ENCODE measurements around the gene LRRC27.

LRRC27 gene

GRCh38 chr10:132399117-132400035 lies 67.4 kb downstream of the LRRC27 start:
- no peaks in the 10 kb centered on the region for H3K9me3 ChIP-seq (replicated peaks; ENCODE audit: low read length)
- H3K9ac ChIP-seq (ENCODE audit: low read depth, low read length), result no peak overlapping the region
- H3K36me3 ChIP-seq (ENCODE audit: insufficient read depth, low read length), result no peaks in the 10 kb centered on the region
- H3K4me3 ChIP-seq (ENCODE audit: low read length), result no peak overlapping the region
- H3K4me2 ChIP-seq (ENCODE audit: low read length), result no peak overlapping the region
- H3K4me1 ChIP-seq (ENCODE audit: control insufficient read depth, insufficient read depth, low read length), result peaks cover 22% of the 10 kb centered on the region
- H3K27me3 ChIP-seq (ENCODE audit: control insufficient read depth, insufficient read depth, low read length), result no peaks in the 10 kb centered on the region

- H3K9ac ChIP-seq (ENCODE audit: low read depth, low read length), result no peak overlapping the region
- no peaks in the 10 kb centered on the region for H3K36me3 ChIP-seq (ENCODE audit: insufficient read depth, low read length)
- no peaks in the 10 kb centered on the region for H3K27me3 ChIP-seq (ENCODE audit: control insufficient read depth, insufficient read depth, low read length)
- H3K9me3 ChIP-seq (replicated peaks; ENCODE audit: low read length), result no peaks in the 10 kb centered on the region
- no peak overlapping the region for H3K4me3 ChIP-seq (ENCODE audit: low read length)
- H3K4me1 ChIP-seq (ENCODE audit: control insufficient read depth, insufficient read depth, low read length), result peaks cover 22% of the 10 kb centered on the region
- no peak overlapping the region for H3K4me2 ChIP-seq (ENCODE audit: low read length)
Observed at GRCh38 chr10:132400041-132400546, 68.1 kb downstream of the LRRC27 start.

- H3K4me3 ChIP-seq (ENCODE audit: low read length), result no peak overlapping the region
- H3K4me1 ChIP-seq (ENCODE audit: control insufficient read depth, insufficient read depth, low read length), result peaks cover 17% of the 10 kb centered on the region
- H3K4me2 ChIP-seq (ENCODE audit: low read length), result no peak overlapping the region
- H3K9me3 ChIP-seq (replicated peaks; ENCODE audit: low read length), result no peaks in the 10 kb centered on the region
- no peaks in the 10 kb centered on the region for H3K27me3 ChIP-seq (ENCODE audit: control insufficient read depth, insufficient read depth, low read length)
- no peak overlapping the region for H3K9ac ChIP-seq (ENCODE audit: low read depth, low read length)
- H3K36me3 ChIP-seq (ENCODE audit: insufficient read depth, low read length), result peaks cover under 1% of the 10 kb centered on the region
Observed at GRCh38 chr10:132400547-132401151, 68.7 kb downstream of the LRRC27 start.

- peaks cover 13% of the 10 kb centered on the region for H3K4me1 ChIP-seq (ENCODE audit: control insufficient read depth, insufficient read depth, low read length)
- no peak overlapping the region for H3K4me2 ChIP-seq (ENCODE audit: low read length)
- no peaks in the 10 kb centered on the region for H3K9me3 ChIP-seq (replicated peaks; ENCODE audit: low read length)
- H3K36me3 ChIP-seq (ENCODE audit: insufficient read depth, low read length), result peaks cover 3% of the 10 kb centered on the region
- H3K4me3 ChIP-seq (ENCODE audit: low read length), result no peak overlapping the region
- H3K27me3 ChIP-seq (ENCODE audit: control insufficient read depth, insufficient read depth, low read length), result no peaks in the 10 kb centered on the region
- no peak overlapping the region for H3K9ac ChIP-seq (ENCODE audit: low read depth, low read length)
Observed at GRCh38 chr10:132401401-132402118, 69.6 kb downstream of the LRRC27 start.

- peaks cover 3% of the 10 kb centered on the region for H3K36me3 ChIP-seq (ENCODE audit: insufficient read depth, low read length)
- H3K9ac ChIP-seq (ENCODE audit: low read depth, low read length), result no peak overlapping the region
- H3K4me3 ChIP-seq (ENCODE audit: low read length), result no peak overlapping the region
- H3K4me2 ChIP-seq (ENCODE audit: low read length), result no peak overlapping the region
- H3K9me3 ChIP-seq (replicated peaks; ENCODE audit: low read length), result no peaks in the 10 kb centered on the region
- H3K4me1 ChIP-seq (ENCODE audit: control insufficient read depth, insufficient read depth, low read length), result peaks cover 14% of the 10 kb centered on the region
- no peaks in the 10 kb centered on the region for H3K27me3 ChIP-seq (ENCODE audit: control insufficient read depth, insufficient read depth, low read length)
Observed at GRCh38 chr10:132402781-132403241, 70.8 kb downstream of the LRRC27 start.

GRCh38 chr10:132403511-132404168 lies 71.6 kb downstream of the LRRC27 start:
- H3K4me2 ChIP-seq (ENCODE audit: low read length), result no peak overlapping the region
- no peaks in the 10 kb centered on the region for H3K27me3 ChIP-seq (ENCODE audit: control insufficient read depth, insufficient read depth, low read length)
- H3K4me3 ChIP-seq (ENCODE audit: low read length), result no peak overlapping the region
- no peak overlapping the region for H3K9ac ChIP-seq (ENCODE audit: low read depth, low read length)
- no peaks in the 10 kb centered on the region for H3K9me3 ChIP-seq (replicated peaks; ENCODE audit: low read length)
- peaks cover 3% of the 10 kb centered on the region for H3K36me3 ChIP-seq (ENCODE audit: insufficient read depth, low read length)
- peaks cover 10% of the 10 kb centered on the region for H3K4me1 ChIP-seq (ENCODE audit: control insufficient read depth, insufficient read depth, low read length)

- Histone ChIP-seq H3K9me3 (replicated peaks; ENCODE audit: low read length) (no peaks in the 10 kb centered on the region), H3K9ac (ENCODE audit: low read depth, low read length) (no peak overlapping the region), H3K36me3 (ENCODE audit: insufficient read depth, low read length) (peaks cover 3% of the 10 kb centered on the region), H3K4me2 (ENCODE audit: low read length) (no peak overlapping the region), H3K27me3 (ENCODE audit: control insufficient read depth, insufficient read depth, low read length) (no peaks in the 10 kb centered on the region), H3K4me1 (ENCODE audit: control insufficient read depth, insufficient read depth, low read length) (peaks cover 9% of the 10 kb centered on the region), H3K4me3 (ENCODE audit: low read length) (no peak overlapping the region)
Observed at GRCh38 chr10:132404169-132404880, 72.3 kb downstream of the LRRC27 start.

- Histone ChIP-seq H3K9ac (ENCODE audit: low read depth, low read length) (no peak overlapping the region), H3K4me1 (ENCODE audit: control insufficient read depth, insufficient read depth, low read length) (peaks cover 9% of the 10 kb centered on the region)
Observed at GRCh38 chr10:132404911-132405462, 73.0 kb downstream of the LRRC27 start.

GRCh38 chr10:132405463-132405991 lies 73.5 kb downstream of the LRRC27 start:
- peaks cover 3% of the 10 kb centered on the region for H3K36me3 ChIP-seq (ENCODE audit: insufficient read depth, low read length)
- H3K4me1 ChIP-seq (ENCODE audit: control insufficient read depth, insufficient read depth, low read length), result peaks cover 9% of the 10 kb centered on the region
- H3K4me2 ChIP-seq (ENCODE audit: low read length), result no peak overlapping the region
- no peak overlapping the region for H3K4me3 ChIP-seq (ENCODE audit: low read length)
- H3K9me3 ChIP-seq (replicated peaks; ENCODE audit: low read length), result no peaks in the 10 kb centered on the region
- H3K9ac ChIP-seq (ENCODE audit: low read depth, low read length), result no peak overlapping the region
- no peaks in the 10 kb centered on the region for H3K27me3 ChIP-seq (ENCODE audit: control insufficient read depth, insufficient read depth, low read length)

More at GRCh38 chr10:132404911-132405462, 73.0 kb downstream of the LRRC27 start:
- Histone ChIP-seq H3K27me3 (ENCODE audit: control insufficient read depth, insufficient read depth, low read length) (no peaks in the 10 kb centered on the region), H3K36me3 (ENCODE audit: insufficient read depth, low read length) (peaks cover 3% of the 10 kb centered on the region), H3K4me3 (ENCODE audit: low read length) (no peak overlapping the region), H3K9me3 (replicated peaks; ENCODE audit: low read length) (no peaks in the 10 kb centered on the region), H3K4me2 (ENCODE audit: low read length) (no peak overlapping the region)

- H3K36me3 ChIP-seq (ENCODE audit: insufficient read depth, low read length), result peaks cover 3% of the 10 kb centered on the region
- no peak overlapping the region for H3K4me3 ChIP-seq (ENCODE audit: low read length)
- no peaks in the 10 kb centered on the region for H3K9me3 ChIP-seq (replicated peaks; ENCODE audit: low read length)
- H3K27me3 ChIP-seq (ENCODE audit: control insufficient read depth, insufficient read depth, low read length), result no peaks in the 10 kb centered on the region
- no peak overlapping the region for H3K9ac ChIP-seq (ENCODE audit: low read depth, low read length)
- no peak overlapping the region for H3K4me2 ChIP-seq (ENCODE audit: low read length)
- peaks cover 9% of the 10 kb centered on the region for H3K4me1 ChIP-seq (ENCODE audit: control insufficient read depth, insufficient read depth, low read length)
Observed at GRCh38 chr10:132406181-132406580, 74.2 kb downstream of the LRRC27 start.
